Upper lobe of left lung (tissue), 6 donors: ENCODE measurements around the gene CDRT15. TPM values are rescaled to one million over a fixed set of nuclear protein-coding genes. Genes with fewer than 3 reads are reported as not detected.

ENCODE experiments used
- ATAC-seq, 2 donors: fragments of 200-7000 bp; cut with Tn5 transposase; one replicate each; pipeline ENCODE4 v1.9.1; 2022; ENCODE audit warnings: mild to moderate bottlenecking in 2 of 2, moderate library complexity in 2 of 2; ENCODE audit not compliant: low FRiP score in 2 of 2
- DNase-seq, 2 donors: peaks; one replicate each; pipeline ENCODE4 v3.0.0-alpha.2; 2019 to 2020
- H3K27ac ChIP-seq, 4 donors: fragments of 200-600 bp; sonication (generic); one replicate each; pipeline ENCODE4 v1.5.1; 2016 to 2019
- H3K27me3 ChIP-seq, 4 donors: fragments of 200-600 bp; sonication (generic); one replicate each; pipeline ENCODE4 v1.5.1; 2017 to 2019
- H3K36me3 ChIP-seq, 4 donors: fragments of 200-600 bp; sonication (generic); one replicate each; pipeline ENCODE4 v1.5.1; 2016 to 2019
- H3K4me1 ChIP-seq, 4 donors: fragments of 200-600 bp; sonication (generic); one replicate each; pipeline ENCODE4 v1.5.1; 2018 to 2019
- H3K4me3 ChIP-seq, 4 donors: fragments of 200-600 bp; sonication (generic); one replicate each; pipeline ENCODE4 v1.5.1; 2017 to 2019; ENCODE audit warnings: mild to moderate bottlenecking in 2 of 4, moderate library complexity in 1 of 4
- H3K9me3 ChIP-seq, 4 donors: fragments of 200-600 bp; sonication (generic); one replicate each; pipeline ENCODE4 v1.5.1; 2018 to 2019
- EP300 ChIP-seq, 4 donors: sonication (generic); formaldehyde crosslinking; IDR thresholded peaks; one replicate each; pipeline ENCODE4 v1.5.1; 2017; ENCODE audit warnings: antibody characterized with exemption in 4 of 4, control low read depth in 2 of 4
- POLR2A ChIP-seq, 4 donors: fragments of 450-650 bp; IDR thresholded peaks; one replicate each; pipeline ENCODE4 v1.5.1; 2016 to 2017; ENCODE audit warnings: antibody characterized with exemption in 4 of 4, mild to moderate bottlenecking in 2 of 4
- POLR2AphosphoS5 ChIP-seq, 2 donors: sonication (generic); formaldehyde crosslinking; IDR thresholded peaks; one replicate each; pipeline ENCODE4 v1.5.1; 2017; ENCODE audit warnings: antibody characterized with exemption in 2 of 2
- WGBS, 2 donors: methylation state at CpG; one replicate each; pipeline ENCODE4 v1.1.5; 2017 to 2018; 5-methylcytosine and 5-hydroxymethylcytosine counted together
- total RNA-seq, 6 donors: library from RNA; depleted of rRNA in 4 of 6; stranded (reverse); fragments of >200 nt in 4 of 6; gene quantifications; one replicate each; pipeline versions ENCODE4 v1.1.0 to v1.2.1, GENCODE V29; 2016 to 2021
- TF ChIP-seq, protein P1 (sequence below), 6 experiments: fragments of 450-650 bp in 4 of 6; fragments of 200-600 bp in 2 of 6; sonication (generic) in 2 of 6; IDR thresholded peaks; one replicate each; pipeline ENCODE4 v1.5.1; 2016 to 2019; ENCODE audit warnings: antibody characterized with exemption in 6 of 6
- donor health status: DM: no; HTN: no; CAD: no; lungs with moderate emphysema.
- donor health status: DM: no; HTN: yes; CAD: no; lungs with severe emphysema.

Gene CDRT15
- total RNA-seq, 6 donors from 2014 or later: not detected

DNA sequence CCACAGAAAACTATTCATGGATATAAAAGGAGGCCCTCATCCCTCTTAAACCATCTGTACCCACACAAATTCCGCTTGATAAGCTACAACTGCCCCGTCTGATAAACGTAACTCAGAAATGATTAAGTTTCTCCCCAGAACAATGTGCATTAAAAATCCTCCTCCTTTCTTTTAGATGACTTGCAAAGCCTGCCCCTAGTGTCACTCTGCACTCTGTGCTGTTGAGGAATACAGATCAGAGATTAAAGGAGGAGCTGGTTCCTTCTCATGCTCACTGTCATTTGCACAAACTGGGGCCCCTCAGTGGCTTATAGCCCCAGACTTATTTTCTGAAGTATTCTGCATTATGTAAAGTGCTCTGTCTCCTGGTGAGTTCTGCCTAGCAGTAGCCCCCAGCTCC lies 33.3 kb downstream of the CDRT15 start:
- Histone ChIP-seq H3K9me3 (no peaks in the 10 kb centered on the region), H3K36me3 (peaks cover 0 to 14% (median 7%) of the 10 kb centered on the region in 4 donors), H3K4me3 (no peak overlapping the region), H3K27me3 (no peaks in the 10 kb centered on the region), H3K4me1 (peaks cover 7 to 40% (median 16%) of the 10 kb centered on the region in 4 donors), H3K27ac (no peak overlapping the region)
- TF ChIP-seq, protein P1, sequence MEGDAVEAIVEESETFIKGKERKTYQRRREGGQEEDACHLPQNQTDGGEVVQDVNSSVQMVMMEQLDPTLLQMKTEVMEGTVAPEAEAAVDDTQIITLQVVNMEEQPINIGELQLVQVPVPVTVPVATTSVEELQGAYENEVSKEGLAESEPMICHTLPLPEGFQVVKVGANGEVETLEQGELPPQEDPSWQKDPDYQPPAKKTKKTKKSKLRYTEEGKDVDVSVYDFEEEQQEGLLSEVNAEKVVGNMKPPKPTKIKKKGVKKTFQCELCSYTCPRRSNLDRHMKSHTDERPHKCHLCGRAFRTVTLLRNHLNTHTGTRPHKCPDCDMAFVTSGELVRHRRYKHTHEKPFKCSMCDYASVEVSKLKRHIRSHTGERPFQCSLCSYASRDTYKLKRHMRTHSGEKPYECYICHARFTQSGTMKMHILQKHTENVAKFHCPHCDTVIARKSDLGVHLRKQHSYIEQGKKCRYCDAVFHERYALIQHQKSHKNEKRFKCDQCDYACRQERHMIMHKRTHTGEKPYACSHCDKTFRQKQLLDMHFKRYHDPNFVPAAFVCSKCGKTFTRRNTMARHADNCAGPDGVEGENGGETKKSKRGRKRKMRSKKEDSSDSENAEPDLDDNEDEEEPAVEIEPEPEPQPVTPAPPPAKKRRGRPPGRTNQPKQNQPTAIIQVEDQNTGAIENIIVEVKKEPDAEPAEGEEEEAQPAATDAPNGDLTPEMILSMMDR (IDR thresholded peaks at IDR 0.05): peak in 1 of 6 experiments; percentile 23
- TF ChIP-seq EP300 (IDR thresholded peaks at IDR 0.05): no peak
- 90 to 91% methylated on average over 3 of the region's 3 CpGs for WGBS, 2 donors
- DNase-seq (no peak), ATAC-seq (no peak)

DNA sequence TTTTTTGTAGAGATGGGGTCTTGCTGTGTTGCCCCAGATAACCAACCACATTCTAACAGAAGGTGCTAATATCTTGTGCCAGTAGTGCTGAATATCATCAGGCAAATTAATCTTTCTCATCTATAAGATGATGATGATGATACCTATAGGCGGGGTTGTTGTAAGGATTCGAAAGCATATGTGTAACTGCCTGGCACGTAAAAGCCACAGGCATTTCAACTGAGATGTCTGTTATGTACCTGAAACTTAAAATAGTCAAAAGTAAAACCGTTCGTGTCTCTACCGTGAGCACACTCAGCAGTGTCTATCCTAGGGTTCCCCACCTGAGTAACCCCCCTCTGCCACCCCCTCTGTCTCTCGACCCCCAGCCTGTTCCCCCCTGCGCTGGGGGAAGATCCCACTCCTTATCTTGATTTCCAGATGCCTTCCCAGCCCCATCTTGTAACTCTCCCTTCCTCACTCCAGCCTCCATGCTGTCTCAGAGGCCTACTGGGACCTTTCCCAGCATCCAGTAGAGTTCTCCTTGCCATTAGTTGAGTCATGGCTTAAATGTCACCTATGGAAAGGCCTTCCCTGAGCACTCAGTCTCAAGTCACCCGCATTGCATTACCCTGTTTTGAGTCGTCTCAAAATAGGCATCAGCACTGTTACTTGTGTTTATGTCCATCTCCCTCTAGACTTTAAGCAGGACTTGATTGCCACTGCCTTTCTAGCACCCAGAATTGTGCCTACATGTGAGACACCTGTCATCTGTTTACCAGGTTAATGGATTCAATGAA lies 34.1 kb downstream of the CDRT15 start:
- 89 to 97% methylated on average over 10 of the region's 10 CpGs for WGBS, 2 donors
- Histone ChIP-seq H3K4me1 (peaks cover 7 to 48% (median 20%) of the 10 kb centered on the region in 4 donors), H3K36me3 (peaks cover 0 to 12% (median 8%) of the 10 kb centered on the region in 4 donors), H3K4me3 (no peak overlapping the region), H3K27me3 (no peaks in the 10 kb centered on the region), H3K9me3 (no peaks in the 10 kb centered on the region), H3K27ac (peak overlapping the region in 3 of 4 donors; percentile 8 to 58 (median 23))
- DNase-seq (no peak), ATAC-seq (no peak)
- TF ChIP-seq POLR2AphosphoS5 (IDR thresholded peaks at IDR 0.05) (no peak), POLR2A (IDR thresholded peaks at IDR 0.05) (no peak), EP300 (IDR thresholded peaks at IDR 0.05) (no peak)
- TF ChIP-seq, protein P1 (IDR thresholded peaks at IDR 0.05): no peak

DNA sequence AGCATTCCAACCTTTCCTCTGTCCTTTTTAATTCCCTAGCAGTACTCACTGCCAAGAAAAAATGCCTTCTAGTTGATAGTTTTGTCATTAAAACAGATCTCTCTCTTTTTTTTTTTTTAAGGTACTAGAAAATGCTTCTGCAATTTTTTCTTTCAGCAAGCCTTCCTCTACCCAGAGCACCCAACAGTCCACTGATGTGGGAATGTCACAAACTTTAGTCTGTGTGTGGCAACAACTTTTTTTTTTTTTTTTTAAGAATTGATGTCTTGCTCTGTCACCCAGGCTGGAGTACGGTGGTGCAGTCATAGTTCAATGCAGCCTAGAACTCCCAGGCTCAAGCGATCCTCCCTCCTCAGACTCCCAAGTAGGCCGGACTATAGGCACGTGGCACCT lies 34.7 kb downstream of the CDRT15 start:
- WGBS, 2 donors: 85 to 93% methylated on average over 4 of the region's 4 CpGs
- H3K27ac ChIP-seq: peak overlapping the region; percentile 8 to 71 (median 60)
- ATAC-seq (no peak), DNase-seq (no peak)
- H3K27me3 ChIP-seq: no peaks in the 10 kb centered on the region
- H3K4me3 ChIP-seq: no peak overlapping the region
- TF ChIP-seq EP300 (IDR thresholded peaks at IDR 0.05) (no peak), POLR2AphosphoS5 (IDR thresholded peaks at IDR 0.05) (no peak), POLR2A (IDR thresholded peaks at IDR 0.05) (no peak)
- TF ChIP-seq, protein P1 (IDR thresholded peaks at IDR 0.05): no peak
- H3K36me3 ChIP-seq: peaks cover 0 to 6% (median 4%) of the 10 kb centered on the region in 4 donors
- no peaks in the 10 kb centered on the region for H3K9me3 ChIP-seq
- H3K4me1 ChIP-seq: peaks cover 7 to 52% (median 24%) of the 10 kb centered on the region in 4 donors

DNA sequence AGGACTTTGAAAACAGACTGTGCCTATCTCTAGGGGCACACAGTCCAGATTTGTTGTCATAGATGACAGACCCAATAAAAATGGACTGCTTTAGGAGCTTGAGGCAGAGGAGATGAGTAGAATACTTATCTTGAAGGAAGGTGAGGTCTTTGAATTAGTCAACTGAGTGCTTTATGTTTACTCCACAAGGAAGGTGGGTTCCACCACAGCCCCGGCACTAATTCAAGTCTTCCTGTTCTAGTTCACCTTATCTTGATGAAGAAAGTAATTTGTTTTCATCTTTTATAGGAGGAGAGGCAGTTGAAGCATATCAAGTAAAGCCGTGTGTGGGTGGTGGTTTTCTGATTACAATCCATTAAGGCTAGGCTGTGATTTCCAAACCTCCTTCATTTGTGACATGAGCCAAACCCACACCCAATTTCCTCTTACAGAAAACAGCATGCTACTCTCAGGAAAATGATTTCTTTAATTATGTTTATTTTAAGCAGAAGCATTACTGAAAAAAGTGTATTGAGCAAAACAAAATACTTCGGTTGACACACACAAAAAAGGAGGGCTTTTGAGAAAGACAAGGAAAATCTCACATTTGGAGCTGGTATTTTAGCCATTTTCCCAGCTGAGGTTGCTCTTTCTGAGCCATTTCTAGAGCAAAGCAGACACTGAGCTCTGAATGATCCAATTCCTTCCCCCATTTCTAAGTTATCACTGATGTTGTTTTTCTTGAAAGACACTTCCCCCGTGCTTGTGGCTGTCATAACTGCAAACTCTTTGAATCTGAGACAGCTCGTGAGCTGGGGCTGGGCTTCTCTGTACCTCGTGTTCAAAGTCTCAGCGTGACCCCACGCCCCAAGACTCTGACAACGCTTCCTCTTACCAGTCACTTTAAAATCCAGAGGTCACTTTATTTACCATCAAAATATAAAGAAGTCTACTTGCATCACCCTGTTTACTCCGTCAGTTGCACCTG lies 35.4 kb downstream of the CDRT15 start:
- H3K27ac ChIP-seq: peak overlapping the region in 3 of 4 donors; percentile 58 to 71 (median 62)
- no peak overlapping the region for H3K4me3 ChIP-seq
- no peaks in the 10 kb centered on the region for H3K27me3 ChIP-seq
- 42 to 51% methylated on average over 10 of the region's 10 CpGs for WGBS, 2 donors
- TF ChIP-seq POLR2AphosphoS5 (IDR thresholded peaks at IDR 0.05): no peak
- peak in 1 of 4 donors; percentile 31 for TF ChIP-seq POLR2A (IDR thresholded peaks at IDR 0.05)
- TF ChIP-seq EP300 (IDR thresholded peaks at IDR 0.05): no peak
- TF ChIP-seq, protein P1 (IDR thresholded peaks at IDR 0.05): no peak
- ATAC-seq (peak in 1 of 2 donors; percentile 33), DNase-seq (peak in 1 of 2 donors; percentile 64)
- H3K36me3 ChIP-seq: peaks cover 0 to 3% (median 1%) of the 10 kb centered on the region in 4 donors
- peaks cover 7 to 50% (median 24%) of the 10 kb centered on the region in 4 donors for H3K4me1 ChIP-seq
- no peaks in the 10 kb centered on the region for H3K9me3 ChIP-seq
